ENCODE results near the gene ST13.
"Not testable (repeated sequence)": the region's sequence is repeated elsewhere in the genome, so short reads cannot be mapped to it uniquely, and the experiment has no call there.

The ST13 gene

GRCh38 chr22:40838486-40838885 lies 18.0 kb downstream of the ST13 start:
- DNase-seq (ENCODE audit: low spot score), result no peak

DNA sequence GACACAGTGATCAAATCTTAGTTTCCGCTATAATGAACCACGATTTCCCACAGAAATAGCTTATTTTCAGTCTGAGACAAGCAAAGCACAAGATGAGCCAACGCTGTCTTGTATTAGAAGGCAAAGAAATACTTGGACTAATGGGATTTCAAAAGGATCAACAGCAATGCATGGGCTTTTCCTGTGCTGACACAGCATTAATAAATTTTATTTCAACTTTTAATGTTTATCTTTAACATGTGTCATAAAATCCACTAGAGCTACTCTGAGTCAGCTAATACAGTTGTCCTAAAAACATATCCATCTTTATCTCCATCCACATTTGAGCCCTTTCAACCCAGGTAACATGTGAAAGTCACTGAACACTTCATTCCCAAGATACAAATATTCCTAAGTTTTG lies 21.8 kb downstream of the ST13 start:
- no peak for DNase-seq (ENCODE audit: low spot score)

- DNase-seq (ENCODE audit: low spot score), result no peak
These were observed 27.3 kb downstream of the ST13 start for GRCh38 chr22:40829131-40829530.

GRCh38 chr22:40826984-40827741 lies 29.3 kb downstream of the ST13 start:
- no peak for DNase-seq (ENCODE audit: low spot score)

DNA sequence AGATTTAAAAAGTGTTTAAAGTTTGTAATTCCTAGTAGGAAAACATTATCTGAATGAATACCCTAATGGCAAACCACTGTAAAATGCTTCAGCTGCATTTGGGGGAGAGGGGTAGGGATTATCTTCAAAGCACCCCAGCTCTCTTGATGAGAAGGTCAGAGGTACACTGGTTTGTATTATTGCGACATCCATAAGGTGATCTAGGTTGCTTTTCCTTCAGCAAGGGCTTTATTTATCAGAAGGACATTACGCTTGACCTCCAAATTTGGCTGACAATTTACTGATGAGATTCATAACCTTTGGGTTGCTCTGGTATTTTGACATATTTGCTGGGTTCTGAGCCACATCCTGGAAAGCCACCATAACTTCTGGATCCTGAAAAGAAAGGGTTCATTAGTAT lies 30.1 kb downstream of the ST13 start:
- not testable (repeated sequence) for DNase-seq (ENCODE audit: low spot score)

DNA sequence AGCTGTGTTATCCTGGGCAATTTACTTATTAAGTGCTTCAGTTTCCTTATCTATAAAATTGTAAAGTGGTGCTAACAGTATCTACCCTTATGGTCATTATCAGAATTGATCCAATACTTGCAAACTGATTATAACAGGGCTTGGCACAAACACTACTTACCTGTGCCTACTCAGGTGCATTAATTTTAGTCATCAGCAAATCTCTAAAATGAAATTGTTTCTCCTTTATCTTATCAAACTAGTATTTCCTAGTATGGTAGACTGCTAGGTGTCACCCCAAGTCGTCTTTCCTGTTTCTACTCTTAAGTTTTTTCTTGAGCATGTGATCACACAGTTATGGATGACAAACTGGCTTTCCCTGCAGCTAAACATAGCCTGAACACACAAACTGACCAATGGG lies 33.0 kb downstream of the ST13 start:
- DNase-seq (ENCODE audit: low spot score), result no peak

DNA sequence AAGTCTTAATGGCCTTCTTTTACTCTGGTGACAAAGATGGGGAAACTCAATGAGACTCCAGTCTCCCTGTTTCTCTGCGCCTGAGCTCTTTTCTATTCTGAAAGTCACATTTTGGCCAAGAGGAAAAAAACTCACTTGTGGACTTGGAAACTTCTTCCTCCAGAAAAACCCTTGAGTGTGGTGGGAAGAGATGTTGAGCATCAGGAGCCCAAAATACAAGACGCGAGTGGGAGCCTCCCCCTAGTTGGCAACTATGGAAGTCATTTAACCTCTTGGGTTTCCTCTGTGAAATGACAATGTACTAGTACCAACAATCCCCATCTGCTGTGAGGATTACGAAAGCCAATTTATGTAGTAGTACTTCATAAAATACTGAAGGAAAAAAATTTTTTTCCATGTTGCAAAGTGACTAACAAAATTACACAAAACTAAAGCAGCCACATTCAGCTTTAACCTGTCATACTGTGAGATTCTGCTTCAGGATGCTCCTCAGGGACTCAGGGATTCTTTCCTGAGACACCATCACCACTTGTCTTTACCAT lies 36.8 kb downstream of the ST13 start:
- DNase-seq (ENCODE audit: low spot score), result peak; percentile 9

DNA sequence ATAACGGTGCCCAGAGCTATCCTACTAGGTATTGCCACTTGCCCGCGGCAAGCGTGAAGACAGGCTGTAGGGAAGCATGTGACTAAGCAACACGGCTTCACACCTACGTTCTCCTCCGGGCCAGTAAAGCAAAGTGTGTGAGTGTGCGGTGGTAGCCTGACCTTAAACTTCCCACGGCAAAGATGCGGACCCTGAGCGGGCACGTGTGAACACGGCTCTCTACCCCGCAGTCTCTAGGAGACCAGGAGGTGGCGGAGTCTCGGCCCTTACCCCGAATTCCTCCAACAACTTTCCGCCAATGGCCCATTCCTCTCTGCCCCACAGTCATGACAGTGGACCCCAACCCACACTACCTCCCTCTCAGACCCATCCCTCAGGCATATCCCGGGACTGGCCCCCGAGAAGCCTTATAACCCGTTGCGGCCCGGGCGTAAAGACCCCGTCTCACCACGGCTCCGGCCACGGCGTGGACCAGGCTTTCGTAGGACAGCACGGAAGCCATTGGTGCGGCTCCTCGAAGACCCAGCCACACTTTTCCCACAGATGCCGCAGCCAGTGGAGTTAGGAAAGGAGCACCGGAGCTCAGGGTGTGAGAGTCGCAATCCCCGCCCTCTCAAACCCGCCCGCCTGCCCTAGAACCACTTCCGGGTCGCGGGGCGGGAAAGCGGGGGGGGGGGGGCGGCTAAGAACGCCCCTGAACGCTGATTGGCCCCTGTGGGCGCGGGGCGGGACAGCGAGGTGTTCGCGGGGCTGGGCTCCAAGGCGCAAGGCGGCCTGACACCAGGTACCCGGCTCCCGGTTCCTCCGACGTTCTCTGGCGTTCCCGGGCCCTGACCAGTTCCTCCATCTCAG lies 37.5 kb downstream of the ST13 start, which contains the start of gene SLC25A17:
Gene SLC25A17 (minus strand): TSS at position 600 of the 852 bp plus-strand sequence. CDS start 98 bp downstream, at position 502.
- DNase-seq (ENCODE audit: low spot score), result peak; percentile 85

DNA sequence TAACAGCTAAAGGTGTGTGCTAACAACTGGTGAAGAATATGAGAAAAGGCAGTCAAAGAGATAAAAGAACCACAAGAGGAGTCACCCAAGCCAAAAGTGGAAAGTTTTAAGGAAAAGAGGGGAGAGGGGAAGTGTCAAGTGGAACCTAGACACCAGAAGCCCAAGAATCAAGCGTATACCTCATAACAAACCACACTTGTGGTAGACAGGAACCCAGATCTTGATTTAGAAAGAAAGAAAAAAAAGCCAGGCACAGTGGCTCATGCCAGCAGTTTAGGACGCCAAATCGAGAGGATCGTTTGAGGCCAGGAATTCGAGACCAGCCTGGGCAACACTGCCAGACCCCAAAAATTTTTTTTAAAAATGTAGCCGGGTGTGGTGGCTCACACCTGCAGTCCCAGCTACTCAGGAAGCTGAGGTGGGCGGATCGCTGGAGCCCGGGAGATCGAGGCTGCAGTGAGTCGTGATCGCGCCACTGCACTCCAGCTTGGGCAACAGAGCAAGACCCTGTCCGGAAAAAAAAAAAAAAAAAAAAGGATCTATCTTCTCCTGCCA lies 38.2 kb downstream of the ST13 start:
- peak; percentile 29 for DNase-seq (ENCODE audit: low spot score)

DNA sequence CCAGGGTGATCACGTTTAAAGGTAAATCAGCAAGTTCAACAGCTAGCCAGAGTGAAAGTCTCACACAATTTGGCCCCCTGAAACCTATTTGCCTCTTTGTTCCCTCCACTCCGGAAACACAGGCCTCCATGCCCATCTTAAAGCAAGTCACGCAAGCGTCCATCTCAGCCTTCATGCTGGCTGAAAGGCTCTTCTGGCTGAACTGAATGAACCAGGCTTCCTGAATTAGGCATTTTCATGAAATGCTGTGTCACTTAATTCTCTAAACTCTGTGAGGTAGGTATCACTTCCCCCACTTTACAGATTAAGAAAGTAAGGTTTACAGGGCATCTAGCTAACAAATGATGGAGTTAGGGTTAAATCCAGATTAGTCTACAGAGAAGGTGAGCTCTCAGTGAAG lies 38.7 kb downstream of the ST13 start:
- DNase-seq (ENCODE audit: low spot score), result no peak

- no peak for DNase-seq (ENCODE audit: low spot score)
These were observed 42.5 kb downstream of the ST13 start for GRCh38 chr22:40813912-40814315.

DNA sequence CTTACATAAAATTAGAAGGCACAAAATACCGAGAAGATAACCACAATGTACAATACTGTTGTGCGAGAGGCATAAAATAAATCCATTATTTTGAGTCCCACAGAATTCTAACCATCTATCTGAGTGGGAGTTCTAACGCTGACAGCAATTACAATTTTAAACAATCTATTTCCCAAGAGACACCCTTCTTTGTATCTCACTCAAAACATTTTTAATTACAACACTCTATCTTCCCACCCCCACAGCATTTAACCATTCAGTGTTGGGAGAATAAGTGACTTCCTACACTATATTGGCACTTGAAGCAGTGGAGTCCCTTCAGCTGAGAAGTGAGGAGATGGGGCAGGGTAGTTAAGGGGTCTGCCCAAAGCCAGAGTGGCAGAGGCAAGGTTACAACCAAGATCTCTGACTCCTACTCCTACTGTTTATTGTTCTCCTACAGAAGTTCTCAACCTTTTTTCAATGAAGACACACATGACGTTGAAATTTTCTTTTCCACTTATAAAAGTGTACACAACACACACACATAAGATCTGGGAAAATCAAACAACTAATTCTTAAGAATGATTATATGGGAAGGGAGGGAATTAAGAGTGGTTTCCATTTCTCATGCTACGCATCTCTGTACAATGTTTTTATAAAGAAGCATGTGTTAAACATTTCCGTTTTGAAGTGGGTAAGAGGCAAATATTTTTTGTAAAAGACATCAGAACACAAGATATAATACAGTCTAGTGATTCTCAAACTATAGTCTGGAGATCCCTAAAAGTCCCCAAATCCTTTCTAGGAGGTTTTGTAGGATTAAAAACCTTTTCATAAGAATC lies 48.2 kb downstream of the ST13 start:
- no peak for DNase-seq (ENCODE audit: low spot score)

GRCh38 chr22:40806711-40807110 lies 49.7 kb downstream of the ST13 start:
- DNase-seq (ENCODE audit: low spot score), result no peak

- DNase-seq (ENCODE audit: low spot score), result no peak
These were observed 50.7 kb downstream of the ST13 start for GRCh38 chr22:40805699-40806203.

DNA sequence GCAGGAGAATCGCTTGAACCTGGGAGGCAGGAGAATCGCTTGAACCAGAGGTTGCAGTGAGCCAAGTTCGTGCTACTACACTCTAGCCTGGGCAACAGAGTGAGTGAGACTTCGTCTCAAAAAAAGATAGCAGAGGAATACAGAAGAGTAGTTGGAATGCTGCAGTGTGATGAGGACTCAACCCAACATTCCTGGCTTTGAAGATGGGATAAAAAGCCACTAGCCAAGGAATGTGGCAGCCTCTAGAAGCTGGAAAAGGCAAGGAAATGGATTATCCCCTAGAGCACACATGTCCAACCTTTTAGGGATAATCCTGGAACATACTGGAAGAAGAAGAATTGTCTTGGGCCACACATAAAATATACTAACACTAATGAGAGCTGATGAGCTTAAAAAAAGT lies 51.2 kb downstream of the ST13 start:
- no peak for DNase-seq (ENCODE audit: low spot score)

- DNase-seq (ENCODE audit: low spot score), result no peak
These were observed 53.1 kb downstream of the ST13 start for GRCh38 chr22:40803321-40803720.

- DNase-seq (ENCODE audit: low spot score), result no peak
These were observed 57.4 kb downstream of the ST13 start for GRCh38 chr22:40799008-40799407.

- DNase-seq (ENCODE audit: low spot score), result no peak
These were observed 59.0 kb downstream of the ST13 start for GRCh38 chr22:40797427-40797826.

GRCh38 chr22:40792451-40792850 lies 64.0 kb downstream of the ST13 start:
- no peak for DNase-seq (ENCODE audit: low spot score)

GRCh38 chr22:40791241-40791640 lies 65.2 kb downstream of the ST13 start:
- no peak for DNase-seq (ENCODE audit: low spot score)

DNA sequence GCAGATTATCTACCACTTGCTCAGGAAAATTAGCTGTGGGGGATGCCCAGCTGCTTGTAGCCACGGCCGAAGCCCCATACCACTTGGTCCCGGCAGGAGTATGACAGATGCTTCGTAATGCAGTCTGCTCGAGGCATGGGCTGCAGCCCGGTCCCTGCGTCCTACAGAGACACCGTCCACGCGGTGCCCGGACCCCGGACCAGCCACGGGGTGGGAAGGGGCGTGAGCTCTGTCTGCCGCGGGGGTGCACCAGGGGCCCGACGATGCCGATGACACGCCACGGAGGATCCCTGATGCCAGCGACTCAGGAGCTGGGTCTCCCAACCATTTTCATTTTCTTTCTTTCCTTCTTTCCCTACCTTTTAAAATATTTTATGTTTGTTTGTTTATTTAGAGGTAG lies 67.3 kb downstream of the ST13 start:
- DNase-seq (ENCODE audit: low spot score), result no peak

- DNase-seq (ENCODE audit: low spot score), result no peak
These were observed 73.9 kb downstream of the ST13 start for GRCh38 chr22:40782521-40782920.
